K562 (cell line): ENCODE data around the gene DNAJB6. TPM values are rescaled to one million over a fixed set of nuclear protein-coding genes. Genes with fewer than 3 reads are reported as not detected.

Experiments used
- JUNB ChIP-seq: fragments of 450-650 bp; formaldehyde crosslinking; conservative IDR thresholded peaks from 2 replicates; pipeline ENCODE4 v1.4.0; 2020; ENCODE audit warnings: mild to moderate bottlenecking
- PML ChIP-seq: IDR thresholded peaks from 2 replicates; pipeline ENCODE4 v1.6.1; 2012; ENCODE audit warnings: low read length, inconsistent platforms
- TRIM25 ChIP-seq: fragments of 450-650 bp; IDR thresholded peaks from 2 replicates; pipeline ENCODE4 v1.7.0; 2016; ENCODE audit warnings: borderline replicate concordance
- UBTF ChIP-seq, 2 experiments: IDR thresholded peaks; 2 replicates each; pipeline ENCODE4 v1.6.1; 2012; ENCODE audit warnings: improper control_type of control experiment in 2 of 2, low read depth in 2 of 2, low read length in 2 of 2, borderline replicate concordance in 1 of 2
- polyA plus RNA-seq, 8 experiments: library from polyadenylated mRNA; depleted of rRNA in 4 of 8; stranded (reverse) in 5 of 8; unstranded in 3 of 8; fragments of >200 nt; fragmentation: Nextera tagmentation in 2 of 8; fragmentation: Illumina TruSeq in 1 of 8; extraction: Ambion mirVana in 2 of 8; extraction: Trizol in 1 of 8; gene quantifications; 2 replicates each; pipeline versions ENCODE4 v1.2.1 to v1.2.3, GENCODE V29; 2011 to 2014; ENCODE audit warnings: inconsistent platforms in 1 of 8, missing spikeins in 1 of 8
- total RNA-seq, 7 experiments: library from RNA; depleted of rRNA in 6 of 7; stranded (reverse); fragments of >200 nt in 6 of 7; fragmentation: Illumina TruSeq in 2 of 7; extraction: Trizol in 2 of 7; gene quantifications; 2 replicates each; pipeline versions ENCODE4 v1.2.1 to v1.2.3, GENCODE V29; 2011 to 2021; ENCODE audit warnings: low replicate concordance in 1 of 7
- TF ChIP-seq, protein P1 (sequence below): fragments of 200-600 bp; sonication (generic); IDR thresholded peaks from one replicate; pipeline ENCODE4 v1.6.1; 2012; ENCODE audit warnings: mild to moderate bottlenecking, low read depth, low read length, inconsistent platforms

The DNAJB6 gene
- total and polyA plus RNA-seq, 9 of the 15 experiments (the other 6 are each of a cell fraction or from before 2014, with no cell fraction given) = 84.5 to 158 (median 135) TPM

DNA sequence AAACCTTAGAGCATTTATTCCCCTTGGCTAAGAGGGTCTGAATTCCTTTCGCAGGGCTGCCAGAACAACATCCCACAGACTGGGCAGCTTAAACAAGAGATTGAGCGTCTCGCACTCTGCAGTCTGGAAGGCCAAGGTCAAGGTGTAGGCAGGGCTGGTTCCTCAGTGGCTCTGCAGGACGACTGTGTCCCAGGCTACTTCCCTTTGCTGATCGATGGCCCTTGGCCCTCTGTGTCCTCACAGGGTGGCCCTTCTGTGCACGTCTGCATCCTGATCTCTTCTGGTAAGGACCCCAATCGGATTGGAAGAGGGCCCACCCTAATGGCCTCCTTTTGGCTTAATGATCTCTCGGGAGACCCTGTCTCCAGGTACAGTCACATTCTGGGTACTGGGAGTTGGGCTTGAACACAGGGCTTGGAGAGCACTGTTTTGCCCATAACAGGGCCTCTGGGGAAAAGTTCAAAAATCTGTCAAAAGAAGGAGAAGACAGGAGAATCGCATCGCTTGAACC, 35.1 kb upstream of the DNAJB6 start (continued):
- TF ChIP-seq, protein P1, sequence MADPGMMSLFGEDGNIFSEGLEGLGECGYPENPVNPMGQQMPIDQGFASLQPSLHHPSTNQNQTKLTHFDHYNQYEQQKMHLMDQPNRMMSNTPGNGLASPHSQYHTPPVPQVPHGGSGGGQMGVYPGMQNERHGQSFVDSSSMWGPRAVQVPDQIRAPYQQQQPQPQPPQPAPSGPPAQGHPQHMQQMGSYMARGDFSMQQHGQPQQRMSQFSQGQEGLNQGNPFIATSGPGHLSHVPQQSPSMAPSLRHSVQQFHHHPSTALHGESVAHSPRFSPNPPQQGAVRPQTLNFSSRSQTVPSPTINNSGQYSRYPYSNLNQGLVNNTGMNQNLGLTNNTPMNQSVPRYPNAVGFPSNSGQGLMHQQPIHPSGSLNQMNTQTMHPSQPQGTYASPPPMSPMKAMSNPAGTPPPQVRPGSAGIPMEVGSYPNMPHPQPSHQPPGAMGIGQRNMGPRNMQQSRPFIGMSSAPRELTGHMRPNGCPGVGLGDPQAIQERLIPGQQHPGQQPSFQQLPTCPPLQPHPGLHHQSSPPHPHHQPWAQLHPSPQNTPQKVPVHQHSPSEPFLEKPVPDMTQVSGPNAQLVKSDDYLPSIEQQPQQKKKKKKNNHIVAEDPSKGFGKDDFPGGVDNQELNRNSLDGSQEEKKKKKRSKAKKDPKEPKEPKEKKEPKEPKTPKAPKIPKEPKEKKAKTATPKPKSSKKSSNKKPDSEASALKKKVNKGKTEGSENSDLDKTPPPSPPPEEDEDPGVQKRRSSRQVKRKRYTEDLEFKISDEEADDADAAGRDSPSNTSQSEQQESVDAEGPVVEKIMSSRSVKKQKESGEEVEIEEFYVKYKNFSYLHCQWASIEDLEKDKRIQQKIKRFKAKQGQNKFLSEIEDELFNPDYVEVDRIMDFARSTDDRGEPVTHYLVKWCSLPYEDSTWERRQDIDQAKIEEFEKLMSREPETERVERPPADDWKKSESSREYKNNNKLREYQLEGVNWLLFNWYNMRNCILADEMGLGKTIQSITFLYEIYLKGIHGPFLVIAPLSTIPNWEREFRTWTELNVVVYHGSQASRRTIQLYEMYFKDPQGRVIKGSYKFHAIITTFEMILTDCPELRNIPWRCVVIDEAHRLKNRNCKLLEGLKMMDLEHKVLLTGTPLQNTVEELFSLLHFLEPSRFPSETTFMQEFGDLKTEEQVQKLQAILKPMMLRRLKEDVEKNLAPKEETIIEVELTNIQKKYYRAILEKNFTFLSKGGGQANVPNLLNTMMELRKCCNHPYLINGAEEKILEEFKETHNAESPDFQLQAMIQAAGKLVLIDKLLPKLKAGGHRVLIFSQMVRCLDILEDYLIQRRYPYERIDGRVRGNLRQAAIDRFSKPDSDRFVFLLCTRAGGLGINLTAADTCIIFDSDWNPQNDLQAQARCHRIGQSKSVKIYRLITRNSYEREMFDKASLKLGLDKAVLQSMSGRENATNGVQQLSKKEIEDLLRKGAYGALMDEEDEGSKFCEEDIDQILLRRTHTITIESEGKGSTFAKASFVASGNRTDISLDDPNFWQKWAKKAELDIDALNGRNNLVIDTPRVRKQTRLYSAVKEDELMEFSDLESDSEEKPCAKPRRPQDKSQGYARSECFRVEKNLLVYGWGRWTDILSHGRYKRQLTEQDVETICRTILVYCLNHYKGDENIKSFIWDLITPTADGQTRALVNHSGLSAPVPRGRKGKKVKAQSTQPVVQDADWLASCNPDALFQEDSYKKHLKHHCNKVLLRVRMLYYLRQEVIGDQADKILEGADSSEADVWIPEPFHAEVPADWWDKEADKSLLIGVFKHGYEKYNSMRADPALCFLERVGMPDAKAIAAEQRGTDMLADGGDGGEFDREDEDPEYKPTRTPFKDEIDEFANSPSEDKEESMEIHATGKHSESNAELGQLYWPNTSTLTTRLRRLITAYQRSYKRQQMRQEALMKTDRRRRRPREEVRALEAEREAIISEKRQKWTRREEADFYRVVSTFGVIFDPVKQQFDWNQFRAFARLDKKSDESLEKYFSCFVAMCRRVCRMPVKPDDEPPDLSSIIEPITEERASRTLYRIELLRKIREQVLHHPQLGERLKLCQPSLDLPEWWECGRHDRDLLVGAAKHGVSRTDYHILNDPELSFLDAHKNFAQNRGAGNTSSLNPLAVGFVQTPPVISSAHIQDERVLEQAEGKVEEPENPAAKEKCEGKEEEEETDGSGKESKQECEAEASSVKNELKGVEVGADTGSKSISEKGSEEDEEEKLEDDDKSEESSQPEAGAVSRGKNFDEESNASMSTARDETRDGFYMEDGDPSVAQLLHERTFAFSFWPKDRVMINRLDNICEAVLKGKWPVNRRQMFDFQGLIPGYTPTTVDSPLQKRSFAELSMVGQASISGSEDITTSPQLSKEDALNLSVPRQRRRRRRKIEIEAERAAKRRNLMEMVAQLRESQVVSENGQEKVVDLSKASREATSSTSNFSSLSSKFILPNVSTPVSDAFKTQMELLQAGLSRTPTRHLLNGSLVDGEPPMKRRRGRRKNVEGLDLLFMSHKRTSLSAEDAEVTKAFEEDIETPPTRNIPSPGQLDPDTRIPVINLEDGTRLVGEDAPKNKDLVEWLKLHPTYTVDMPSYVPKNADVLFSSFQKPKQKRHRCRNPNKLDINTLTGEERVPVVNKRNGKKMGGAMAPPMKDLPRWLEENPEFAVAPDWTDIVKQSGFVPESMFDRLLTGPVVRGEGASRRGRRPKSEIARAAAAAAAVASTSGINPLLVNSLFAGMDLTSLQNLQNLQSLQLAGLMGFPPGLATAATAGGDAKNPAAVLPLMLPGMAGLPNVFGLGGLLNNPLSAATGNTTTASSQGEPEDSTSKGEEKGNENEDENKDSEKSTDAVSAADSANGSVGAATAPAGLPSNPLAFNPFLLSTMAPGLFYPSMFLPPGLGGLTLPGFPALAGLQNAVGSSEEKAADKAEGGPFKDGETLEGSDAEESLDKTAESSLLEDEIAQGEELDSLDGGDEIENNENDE = no peak
- TF ChIP-seq JUNB (CRISPR knock-in tag) (no peak), UBTF (IDR thresholded peaks at IDR 0.05; ENCODE audit: borderline replicate concordance in 1 of 2, low read depth in 2 of 2, low read length in 2 of 2) (no peak), TRIM25 (no peak), PML (no peak)
